ENCODE data around the gene SLC35E3. TPM values are rescaled to one million over a fixed set of nuclear protein-coding genes. Genes with fewer than 3 reads are reported as not detected.
A peak's percentile ranks its signal among the peaks of the same experiment; 100 is the strongest.

SLC35E3 gene
- total RNA-seq, 6 experiments from 2014 or later: 2.4 to 7.7 (median 6.7) TPM

DNA sequence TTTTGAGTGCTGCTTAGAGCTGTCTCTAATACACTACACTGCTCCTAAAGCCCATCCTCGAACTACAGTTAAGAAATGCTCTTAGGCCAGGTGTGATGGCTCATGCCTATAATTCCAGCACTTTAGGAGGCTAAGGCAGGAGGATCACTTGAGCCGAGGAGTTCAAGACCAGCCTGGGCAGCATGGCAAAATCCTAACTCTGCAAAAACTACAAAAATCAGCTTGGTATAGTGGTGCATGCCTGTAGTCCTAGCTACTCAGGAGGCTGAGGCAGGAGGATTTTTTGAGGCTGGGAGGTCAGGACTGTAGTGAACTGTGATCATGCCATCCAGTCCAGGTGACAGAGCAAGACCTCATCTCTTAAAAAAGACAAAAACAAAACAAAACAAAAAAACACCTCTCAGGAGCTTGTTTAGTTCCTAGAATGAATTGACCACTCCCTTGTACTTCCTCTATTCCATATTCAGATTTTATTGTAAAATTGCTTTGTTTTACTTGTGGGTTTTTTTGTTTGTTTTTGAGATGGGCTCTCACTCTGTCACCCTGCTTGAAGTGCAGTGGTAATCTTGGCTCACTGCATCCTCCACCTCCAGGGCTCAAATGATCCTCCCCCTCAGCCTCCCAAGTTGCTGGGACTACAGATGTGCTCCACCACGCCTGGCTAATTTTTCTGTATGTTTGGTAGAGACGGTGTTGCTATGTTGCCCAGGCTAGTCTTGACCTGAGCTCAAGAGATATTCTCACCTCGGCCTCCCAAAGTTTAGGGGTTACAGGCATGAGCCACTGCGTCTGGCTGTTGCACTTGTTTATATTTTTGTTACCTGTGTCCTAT lies 75.6 kb downstream of the SLC35E3 start:
- Histone ChIP-seq H3K9me3 (no peaks in the 10 kb centered on the region), H3K4me1 (no peaks in the 10 kb centered on the region), H3K4me3 (no peak overlapping the region), H3K27me3 (no peaks in the 10 kb centered on the region), H3K27ac (no peak overlapping the region), H3K36me3 (peaks cover 0 to 97% (median 47%) of the 10 kb centered on the region in 4 donors)
- TF ChIP-seq POLR2A (IDR thresholded peaks at IDR 0.05): no peak
- TF ChIP-seq, protein P1, sequence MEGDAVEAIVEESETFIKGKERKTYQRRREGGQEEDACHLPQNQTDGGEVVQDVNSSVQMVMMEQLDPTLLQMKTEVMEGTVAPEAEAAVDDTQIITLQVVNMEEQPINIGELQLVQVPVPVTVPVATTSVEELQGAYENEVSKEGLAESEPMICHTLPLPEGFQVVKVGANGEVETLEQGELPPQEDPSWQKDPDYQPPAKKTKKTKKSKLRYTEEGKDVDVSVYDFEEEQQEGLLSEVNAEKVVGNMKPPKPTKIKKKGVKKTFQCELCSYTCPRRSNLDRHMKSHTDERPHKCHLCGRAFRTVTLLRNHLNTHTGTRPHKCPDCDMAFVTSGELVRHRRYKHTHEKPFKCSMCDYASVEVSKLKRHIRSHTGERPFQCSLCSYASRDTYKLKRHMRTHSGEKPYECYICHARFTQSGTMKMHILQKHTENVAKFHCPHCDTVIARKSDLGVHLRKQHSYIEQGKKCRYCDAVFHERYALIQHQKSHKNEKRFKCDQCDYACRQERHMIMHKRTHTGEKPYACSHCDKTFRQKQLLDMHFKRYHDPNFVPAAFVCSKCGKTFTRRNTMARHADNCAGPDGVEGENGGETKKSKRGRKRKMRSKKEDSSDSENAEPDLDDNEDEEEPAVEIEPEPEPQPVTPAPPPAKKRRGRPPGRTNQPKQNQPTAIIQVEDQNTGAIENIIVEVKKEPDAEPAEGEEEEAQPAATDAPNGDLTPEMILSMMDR (IDR thresholded peaks at IDR 0.05): no peak
- intact Hi-C loops (cut with DNase I): no loop called here
- WGBS (ENCODE audit: insufficient coverage, low coverage, low lambda C conversion rate, missing lambda C conversion rate): 88% methylated on average over 4 of the region's 6 CpGs
- DNase-seq (no peak), ATAC-seq (peak in 1 of 4 donors; percentile 11)

DNA sequence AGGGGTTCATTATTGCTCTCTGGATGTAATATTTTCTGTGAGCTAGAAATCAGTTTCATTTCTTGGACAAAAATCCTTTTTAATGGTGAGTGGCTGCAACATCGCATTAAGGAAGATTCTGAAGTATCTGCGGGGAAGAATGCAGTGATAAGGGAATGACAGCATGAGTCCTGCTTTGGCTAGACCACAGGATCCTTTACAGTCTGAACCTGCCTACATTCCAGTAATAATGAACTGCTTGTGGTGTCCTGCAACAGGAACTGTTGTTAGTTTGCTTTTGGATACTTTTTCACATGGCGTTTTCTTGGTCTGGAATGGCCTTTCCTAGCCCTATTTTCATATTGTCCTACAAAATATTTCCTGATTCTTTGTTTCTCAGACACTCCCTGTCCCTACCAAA lies 77.7 kb downstream of the SLC35E3 start:
- no peak for ATAC-seq
- Histone ChIP-seq H3K4me3 (no peak overlapping the region), H3K36me3 (peaks cover 0 to 100% (median 47%) of the 10 kb centered on the region in 4 donors), H3K4me1 (no peaks in the 10 kb centered on the region), H3K9me3 (no peaks in the 10 kb centered on the region), H3K27me3 (no peaks in the 10 kb centered on the region), H3K27ac (no peak overlapping the region)
- 69% methylated on average over 3 of the region's 3 CpGs for WGBS (ENCODE audit: insufficient coverage, low coverage, low lambda C conversion rate, missing lambda C conversion rate)
- TF ChIP-seq POLR2A (IDR thresholded peaks at IDR 0.05): no peak
- intact Hi-C loops (cut with DNase I): no loop called here
- no peak for DNase-seq

DNA sequence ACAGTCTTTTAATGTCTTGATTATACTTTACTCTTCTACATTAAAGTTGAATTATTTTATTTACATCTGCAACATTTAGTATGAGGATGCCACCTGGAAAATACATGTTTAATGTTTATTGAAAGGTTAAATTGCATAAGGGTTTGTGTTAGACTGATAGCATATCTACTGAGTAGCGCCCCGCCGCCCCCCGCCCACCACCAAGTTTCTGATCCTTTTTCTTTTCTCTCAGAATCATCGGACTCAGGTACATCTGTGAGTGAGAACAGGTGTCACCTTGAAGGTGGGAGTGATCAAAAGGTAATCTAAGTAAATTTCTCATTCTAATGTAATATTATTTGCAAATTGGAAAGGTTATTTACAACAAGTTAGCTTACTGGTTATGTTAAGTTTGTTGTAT lies 78.2 kb downstream of the SLC35E3 start:
- Histone ChIP-seq H3K4me3 (no peak overlapping the region), H3K36me3 (peaks cover 0 to 100% (median 46%) of the 10 kb centered on the region in 4 donors), H3K27ac (no peak overlapping the region), H3K27me3 (no peaks in the 10 kb centered on the region), H3K4me1 (no peaks in the 10 kb centered on the region), H3K9me3 (no peaks in the 10 kb centered on the region)
- DNase-seq (no peak), ATAC-seq (no peak)
- WGBS (ENCODE audit: insufficient coverage, low coverage, low lambda C conversion rate, missing lambda C conversion rate): 95% methylated on average over 5 of the region's 5 CpGs
- TF ChIP-seq, protein P1 (IDR thresholded peaks at IDR 0.05): no peak
- no peak for TF ChIP-seq POLR2A (IDR thresholded peaks at IDR 0.05)
- intact Hi-C loops (cut with DNase I): no loop called here

DNA sequence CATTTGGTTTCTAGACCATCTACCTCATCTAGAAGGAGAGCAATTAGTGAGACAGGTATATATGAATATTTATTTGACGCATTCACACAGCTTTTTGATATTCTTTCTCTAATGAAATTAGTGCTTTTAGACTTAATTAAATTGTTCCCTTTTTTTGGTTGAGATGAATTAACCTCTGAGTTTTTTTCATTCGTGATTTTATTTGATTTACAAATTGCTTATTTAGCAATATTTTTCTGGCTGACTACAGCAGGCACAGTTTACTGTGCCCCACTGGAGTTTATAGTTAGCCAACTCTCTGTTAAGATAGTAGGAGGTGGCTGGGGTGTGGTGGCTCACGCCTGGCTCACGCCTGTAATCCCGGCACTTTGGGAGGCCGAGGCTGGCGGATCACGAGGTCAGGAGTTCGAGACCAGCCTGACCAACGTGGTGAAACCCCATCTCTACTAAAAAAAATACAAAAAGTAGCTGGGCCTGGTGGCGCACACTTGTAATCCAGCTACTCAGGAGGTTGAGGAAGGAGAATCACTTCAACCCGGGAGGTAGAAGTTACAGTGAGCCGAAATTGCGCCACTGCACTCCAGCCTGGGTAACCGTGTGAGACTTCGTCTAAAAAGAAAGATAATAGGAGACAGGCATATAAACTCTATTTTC lies 78.7 kb downstream of the SLC35E3 start:
- ATAC-seq (no peak), DNase-seq (no peak)
- TF ChIP-seq POLR2A (IDR thresholded peaks at IDR 0.05): no peak
- TF ChIP-seq, protein P1 (IDR thresholded peaks at IDR 0.05): no peak
- no peaks in the 10 kb centered on the region for H3K4me1 ChIP-seq
- WGBS (ENCODE audit: insufficient coverage, low coverage, low lambda C conversion rate, missing lambda C conversion rate): 70% methylated on average over 8 of the region's 16 CpGs
- intact Hi-C loops (cut with DNase I): no loop called here
- no peak overlapping the region for H3K4me3 ChIP-seq
- peaks cover 0 to 100% (median 44%) of the 10 kb centered on the region in 4 donors for H3K36me3 ChIP-seq
- H3K27ac ChIP-seq: no peak overlapping the region
- no peaks in the 10 kb centered on the region for H3K9me3 ChIP-seq
- no peaks in the 10 kb centered on the region for H3K27me3 ChIP-seq

Data from right lobe of liver (tissue), 6 donors.